ENCODE results near the gene ABCA1.

ABCA1 gene

GRCh38 chr9:104885818-104886709 lies 41.9 kb downstream of the ABCA1 start:
- Histone ChIP-seq H3K9me2 (ENCODE audit: low read depth, low read length) (no peaks in the 10 kb centered on the region), H3K9me3 (ENCODE audit: low read length) (no peaks in the 10 kb centered on the region), H3K27ac (ENCODE audit: low read depth, low read length, poor library complexity, severe bottlenecking) (no peak overlapping the region), H2AFZ (ENCODE audit: low read length) (no peak overlapping the region), H3K79me2 (ENCODE audit: insufficient read depth, low read length) (no peaks in the 10 kb centered on the region), H3K9ac (ENCODE audit: low read length) (no peak overlapping the region), H3F3A (ENCODE audit: insufficient read depth, low read length) (no peaks in the 10 kb centered on the region), H3K4me1 (ENCODE audit: insufficient read depth, low read length, severe bottlenecking) (no peaks in the 10 kb centered on the region), H3K36me3 (ENCODE audit: insufficient read depth, low read length) (peaks cover 7% of the 10 kb centered on the region; the same call in 1 of the 2 replicates), H3K4me3 (ENCODE audit: low read depth, low read length, poor library complexity, severe bottlenecking) (no peak overlapping the region), H3K4me2 (ENCODE audit: low read length) (no peak overlapping the region), H3K27me3 (ENCODE audit: insufficient read depth, low read length) (no peaks in the 10 kb centered on the region), H4K20me1 (ENCODE audit: insufficient read depth, low read length) (no peaks in the 10 kb centered on the region)
- TF ChIP-seq CTCF (IDR thresholded peaks at IDR 0.05; ENCODE audit: low read length) (no peak), EZH2 (IDR thresholded peaks at IDR 0.05; ENCODE audit: borderline replicate concordance, low read length) (no peak)

- no peak overlapping the region for H2AFZ ChIP-seq (ENCODE audit: low read length)
- H3K4me3 ChIP-seq (ENCODE audit: low read depth, low read length, poor library complexity, severe bottlenecking): no peak overlapping the region
- H3K27ac ChIP-seq (ENCODE audit: low read depth, low read length, poor library complexity, severe bottlenecking): no peak overlapping the region
- H3K4me2 ChIP-seq (ENCODE audit: low read length): no peak overlapping the region
- H3F3A ChIP-seq (ENCODE audit: insufficient read depth, low read length): no peaks in the 10 kb centered on the region
- TF ChIP-seq EZH2 (IDR thresholded peaks at IDR 0.05; ENCODE audit: borderline replicate concordance, low read length): no peak
- no peak for TF ChIP-seq CTCF (IDR thresholded peaks at IDR 0.05; ENCODE audit: low read length)
- peaks cover 4% of the 10 kb centered on the region; the same call in 1 of the 2 replicates for H3K36me3 ChIP-seq (ENCODE audit: insufficient read depth, low read length)
- no peaks in the 10 kb centered on the region for H3K9me2 ChIP-seq (ENCODE audit: low read depth, low read length)
- H3K27me3 ChIP-seq (ENCODE audit: insufficient read depth, low read length): no peaks in the 10 kb centered on the region
- H3K4me1 ChIP-seq (ENCODE audit: insufficient read depth, low read length, severe bottlenecking): no peaks in the 10 kb centered on the region
- H3K9ac ChIP-seq (ENCODE audit: low read length): no peak overlapping the region
- H4K20me1 ChIP-seq (ENCODE audit: insufficient read depth, low read length): no peaks in the 10 kb centered on the region
- no peaks in the 10 kb centered on the region for H3K79me2 ChIP-seq (ENCODE audit: insufficient read depth, low read length)
- no peaks in the 10 kb centered on the region for H3K9me3 ChIP-seq (ENCODE audit: low read length)
Observed at GRCh38 chr9:104883169-104883568, 44.8 kb downstream of the ABCA1 start.

GRCh38 chr9:104882566-104882965 lies 45.4 kb downstream of the ABCA1 start:
- Histone ChIP-seq H3K36me3 (ENCODE audit: insufficient read depth, low read length) (no peaks in the 10 kb centered on the region), H3K9me3 (ENCODE audit: low read length) (no peaks in the 10 kb centered on the region), H3K4me3 (ENCODE audit: low read depth, low read length, poor library complexity, severe bottlenecking) (no peak overlapping the region), H3K4me1 (ENCODE audit: insufficient read depth, low read length, severe bottlenecking) (no peaks in the 10 kb centered on the region), H3K9me2 (ENCODE audit: low read depth, low read length) (no peaks in the 10 kb centered on the region), H4K20me1 (ENCODE audit: insufficient read depth, low read length) (no peaks in the 10 kb centered on the region), H2AFZ (ENCODE audit: low read length) (no peak overlapping the region), H3F3A (ENCODE audit: insufficient read depth, low read length) (no peaks in the 10 kb centered on the region), H3K27ac (ENCODE audit: low read depth, low read length, poor library complexity, severe bottlenecking) (no peak overlapping the region), H3K9ac (ENCODE audit: low read length) (no peak overlapping the region), H3K4me2 (ENCODE audit: low read length) (no peak overlapping the region), H3K27me3 (ENCODE audit: insufficient read depth, low read length) (no peaks in the 10 kb centered on the region), H3K79me2 (ENCODE audit: insufficient read depth, low read length) (no peaks in the 10 kb centered on the region)
- TF ChIP-seq EZH2 (IDR thresholded peaks at IDR 0.05; ENCODE audit: borderline replicate concordance, low read length) (no peak), CTCF (IDR thresholded peaks at IDR 0.05; ENCODE audit: low read length) (no peak)
